Colonic mucosa (tissue), 4 donors: ENCODE measurements around the gene ACVR1. TPM values are rescaled to one million over a fixed set of nuclear protein-coding genes. Genes with fewer than 3 reads are reported as not detected.

Experiments used
- DNase-seq: peaks from one replicate; pipeline ENCODE4 v3.0.0-alpha.2; 2020
- H3K27ac ChIP-seq: fragments of 200-600 bp; one replicate; pipeline ENCODE4 v1.8.0; 2021
- H3K27me3 ChIP-seq: fragments of 200-600 bp; one replicate; pipeline ENCODE4 v1.8.0; 2021
- H3K36me3 ChIP-seq: fragments of 200-600 bp; one replicate; pipeline ENCODE4 v1.8.0; 2021
- H3K4me1 ChIP-seq: fragments of 200-600 bp; one replicate; pipeline ENCODE4 v1.8.0; 2021; ENCODE audit warnings: mild to moderate bottlenecking
- H3K4me3 ChIP-seq: fragments of 200-600 bp; one replicate; pipeline ENCODE4 v1.8.0; 2021
- H3K9ac ChIP-seq, 2 donors: one replicate each; pipeline ENCODE4 v1.7.0; 2013; ENCODE audit warnings: control low read depth in 2 of 2, low read depth in 2 of 2, low read length in 2 of 2
- H3K9me3 ChIP-seq: fragments of 200-600 bp; one replicate; pipeline ENCODE4 v1.8.0; 2021
- intact Hi-C: fragments of 100-400 bp; cut with DNase I; formaldehyde crosslinking; loops from one replicate; pipeline ENCODE4 v1.14.1; 2022
- total RNA-seq, 2 donors: library from RNA; stranded (reverse); fragmentation: NEBNext Ultra II Directional in 1 of 2; extraction: Animal tissue kit (Norgen Biotek cat#: 25700) in 1 of 2; gene quantifications; one replicate each; pipeline ENCODE4 v1.2.1, GENCODE V29; 2021
- TF ChIP-seq, protein P1 (sequence below): fragments of 200-600 bp; IDR thresholded peaks from one replicate; pipeline ENCODE4 v1.8.0; 2022; ENCODE audit warnings: antibody characterized with exemption, mild to moderate bottlenecking
- donor health status: healthy.
- donor health status: DM: no; HTN: no; CAD: no.
- donor health status: DM: no; HTN: no; CAD: no.

Gene ACVR1
- total RNA-seq, 2 donors from 2014 or later, result 15.8 to 18.0 TPM

DNA sequence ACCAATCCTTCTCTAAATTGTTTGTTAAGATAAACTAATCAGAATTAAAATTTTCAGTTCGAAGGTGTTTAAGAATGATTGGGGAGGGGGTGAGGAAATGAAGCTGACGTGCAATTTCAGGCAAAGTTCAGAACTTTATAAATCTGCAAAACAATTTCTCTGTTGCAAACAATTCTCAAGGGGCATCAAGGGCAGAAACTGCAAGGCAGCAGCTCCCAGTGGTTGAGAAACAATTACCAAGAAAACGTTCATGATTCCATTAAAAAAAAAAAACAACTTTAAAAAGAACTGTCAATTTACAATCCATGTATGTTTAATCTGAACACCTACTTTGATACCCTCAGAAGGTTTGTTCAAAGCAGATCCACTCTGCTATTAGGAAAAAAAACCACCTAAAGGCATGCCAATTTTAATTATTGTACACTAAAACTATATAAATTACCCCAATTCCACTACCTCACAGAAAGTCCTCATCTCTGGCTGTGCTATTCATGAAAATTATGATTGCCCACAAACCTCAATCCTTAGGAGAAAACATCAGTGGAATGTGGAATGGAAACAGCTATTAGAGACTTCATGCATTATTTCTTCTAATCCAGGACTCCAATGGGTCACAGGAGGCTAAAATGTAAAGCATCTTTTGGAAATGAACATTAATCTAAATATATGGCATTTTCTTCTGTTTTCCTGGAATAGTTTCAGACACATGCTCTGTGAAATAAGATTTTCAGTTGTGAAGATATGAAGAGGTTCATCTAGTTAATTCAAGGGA lies 127.6 kb downstream of the ACVR1 start:
- H3K9ac ChIP-seq, result no peak overlapping the region
- no peaks in the 10 kb centered on the region for H3K36me3 ChIP-seq
- no peak for DNase-seq
- no peak overlapping the region for H3K4me3 ChIP-seq
- no peaks in the 10 kb centered on the region for H3K4me1 ChIP-seq
- intact Hi-C loops, result no loop called here
- H3K9me3 ChIP-seq, result no peaks in the 10 kb centered on the region
- TF ChIP-seq, protein P1, sequence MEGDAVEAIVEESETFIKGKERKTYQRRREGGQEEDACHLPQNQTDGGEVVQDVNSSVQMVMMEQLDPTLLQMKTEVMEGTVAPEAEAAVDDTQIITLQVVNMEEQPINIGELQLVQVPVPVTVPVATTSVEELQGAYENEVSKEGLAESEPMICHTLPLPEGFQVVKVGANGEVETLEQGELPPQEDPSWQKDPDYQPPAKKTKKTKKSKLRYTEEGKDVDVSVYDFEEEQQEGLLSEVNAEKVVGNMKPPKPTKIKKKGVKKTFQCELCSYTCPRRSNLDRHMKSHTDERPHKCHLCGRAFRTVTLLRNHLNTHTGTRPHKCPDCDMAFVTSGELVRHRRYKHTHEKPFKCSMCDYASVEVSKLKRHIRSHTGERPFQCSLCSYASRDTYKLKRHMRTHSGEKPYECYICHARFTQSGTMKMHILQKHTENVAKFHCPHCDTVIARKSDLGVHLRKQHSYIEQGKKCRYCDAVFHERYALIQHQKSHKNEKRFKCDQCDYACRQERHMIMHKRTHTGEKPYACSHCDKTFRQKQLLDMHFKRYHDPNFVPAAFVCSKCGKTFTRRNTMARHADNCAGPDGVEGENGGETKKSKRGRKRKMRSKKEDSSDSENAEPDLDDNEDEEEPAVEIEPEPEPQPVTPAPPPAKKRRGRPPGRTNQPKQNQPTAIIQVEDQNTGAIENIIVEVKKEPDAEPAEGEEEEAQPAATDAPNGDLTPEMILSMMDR, result no peak
- no peaks in the 10 kb centered on the region for H3K27me3 ChIP-seq
- no peak overlapping the region for H3K27ac ChIP-seq

DNA sequence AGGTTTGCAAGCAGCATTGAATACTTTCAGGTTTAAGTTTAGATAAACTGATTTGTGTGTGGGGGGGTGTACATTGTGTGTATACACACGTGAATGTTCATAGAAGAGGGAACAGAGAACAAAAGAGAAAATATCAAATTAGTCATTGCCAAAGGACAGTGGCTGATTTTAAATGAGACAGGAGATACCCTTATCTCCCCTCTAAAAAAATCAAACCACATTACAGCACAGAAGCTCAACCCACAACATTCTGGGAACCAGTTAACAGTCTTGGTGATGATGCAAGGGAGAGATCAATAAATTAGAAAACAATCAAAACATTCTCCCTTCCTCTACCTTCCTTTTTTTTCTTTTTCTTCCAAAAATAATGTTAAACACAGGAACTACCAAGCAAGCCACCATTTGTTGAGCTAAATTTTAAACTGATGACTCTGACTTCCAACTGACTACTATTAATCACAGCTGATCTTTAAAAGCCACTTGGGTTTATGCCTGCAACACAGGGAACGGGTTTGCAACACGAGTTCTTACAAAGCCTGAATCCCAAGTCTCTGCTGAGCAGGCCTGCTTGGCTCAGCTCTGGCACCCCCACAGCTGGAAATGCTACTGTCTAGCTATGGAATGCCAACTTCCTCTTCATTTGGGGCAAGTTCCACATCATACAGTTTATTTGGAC lies 128.3 kb downstream of the ACVR1 start:
- no peak for DNase-seq
- Histone ChIP-seq H3K27ac (no peak overlapping the region), H3K4me3 (no peak overlapping the region), H3K9me3 (no peaks in the 10 kb centered on the region), H3K4me1 (no peaks in the 10 kb centered on the region), H3K9ac (no peak overlapping the region), H3K27me3 (no peaks in the 10 kb centered on the region), H3K36me3 (no peaks in the 10 kb centered on the region)
- TF ChIP-seq, protein P1, result no peak
- intact Hi-C loops, result no loop called here

DNA sequence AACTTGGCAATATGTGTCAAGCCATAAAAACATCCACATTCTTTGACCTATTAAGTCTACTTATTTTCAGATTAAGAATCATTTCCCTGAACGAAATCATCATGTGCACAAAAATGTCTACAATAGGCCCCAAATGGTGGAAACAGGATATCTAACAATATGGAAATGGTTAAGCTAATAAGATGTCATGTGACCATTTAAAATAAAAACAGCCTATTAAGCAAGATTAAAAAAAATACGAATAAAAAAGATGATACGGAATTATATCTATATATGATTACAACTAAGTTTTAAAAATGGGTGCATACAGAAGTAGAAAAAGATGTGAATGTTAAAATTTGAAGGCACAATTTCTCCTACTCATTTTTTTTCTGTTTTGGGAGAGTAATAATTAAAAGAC lies 128.8 kb downstream of the ACVR1 start:
- Histone ChIP-seq H3K27ac (no peak overlapping the region), H3K27me3 (no peaks in the 10 kb centered on the region), H3K36me3 (no peaks in the 10 kb centered on the region), H3K9me3 (no peaks in the 10 kb centered on the region), H3K4me3 (no peak overlapping the region), H3K9ac (no peak overlapping the region), H3K4me1 (no peaks in the 10 kb centered on the region)
- TF ChIP-seq, protein P1, result no peak
- DNase-seq, result no peak
- intact Hi-C loops, result no loop called here

DNA sequence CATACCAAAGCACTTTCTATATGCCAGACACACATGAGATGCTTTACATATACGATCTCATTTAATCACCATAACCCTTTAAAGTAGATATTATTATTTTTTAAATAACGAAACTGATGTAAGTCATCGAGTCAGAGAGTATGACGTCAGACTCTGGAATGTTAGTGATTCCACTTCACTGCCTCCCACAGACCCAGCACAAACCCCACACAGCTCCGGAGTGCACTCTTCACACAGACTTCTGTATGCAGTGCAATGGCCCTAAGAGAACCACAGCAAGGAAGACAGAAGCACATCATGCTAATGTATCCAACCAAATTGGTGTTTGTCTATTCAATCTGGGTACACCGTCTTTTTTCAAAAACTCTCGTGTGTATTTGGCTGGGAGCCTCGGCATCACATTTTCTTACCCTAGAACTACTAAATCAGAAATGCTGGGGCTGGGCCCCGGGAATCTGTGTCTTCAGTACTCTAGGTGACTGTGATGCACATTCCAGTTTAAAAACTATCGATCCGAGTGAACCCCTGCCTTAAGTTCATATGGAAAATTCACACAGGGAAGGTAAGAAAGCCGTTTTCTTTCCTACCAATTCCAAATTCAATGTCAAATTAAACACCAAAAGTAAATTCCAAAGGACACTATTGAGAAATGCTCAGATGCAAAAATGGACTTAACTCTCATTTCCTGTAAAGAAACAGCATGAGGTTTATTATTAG lies 129.7 kb downstream of the ACVR1 start:
- Histone ChIP-seq H3K9ac (no peak overlapping the region), H3K9me3 (no peaks in the 10 kb centered on the region), H3K27me3 (no peaks in the 10 kb centered on the region), H3K36me3 (no peaks in the 10 kb centered on the region), H3K27ac (no peak overlapping the region), H3K4me1 (no peaks in the 10 kb centered on the region), H3K4me3 (no peak overlapping the region)
- DNase-seq, result no peak
- intact Hi-C loops, result no loop called here
- TF ChIP-seq, protein P1, result no peak

DNA sequence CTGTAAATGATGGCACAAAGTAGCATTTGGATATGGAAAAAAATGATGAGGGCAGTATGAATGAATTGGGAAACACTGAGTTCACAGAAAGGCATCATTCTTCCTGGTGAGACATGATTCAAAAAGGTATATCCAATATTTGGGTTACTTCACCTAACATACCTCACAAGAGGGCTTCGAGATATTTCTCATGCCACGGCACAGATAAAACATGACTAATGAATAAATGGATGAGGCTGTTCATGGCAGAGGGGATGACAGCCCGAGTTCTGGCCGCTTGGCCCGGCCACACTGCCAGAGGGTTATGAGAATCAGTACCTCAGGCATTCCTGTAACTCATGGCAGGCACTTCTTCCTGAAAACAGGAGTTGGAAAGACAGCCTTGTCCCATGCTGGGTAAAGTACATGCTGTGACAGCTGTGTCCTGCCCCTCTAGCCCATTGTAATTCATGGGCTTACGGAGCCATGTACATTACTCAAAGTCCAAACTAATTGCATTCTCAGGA lies 131.5 kb downstream of the ACVR1 start:
- no peak overlapping the region for H3K27ac ChIP-seq
- TF ChIP-seq, protein P1, result no peak
- intact Hi-C loops, result no loop called here

More for the DNA sequence above, 131.5 kb downstream of the ACVR1 start:
- Histone ChIP-seq H3K4me3 (no peak overlapping the region), H3K9me3 (no peaks in the 10 kb centered on the region), H3K27me3 (no peaks in the 10 kb centered on the region), H3K4me1 (no peaks in the 10 kb centered on the region), H3K36me3 (no peaks in the 10 kb centered on the region), H3K9ac (no peak overlapping the region)
- DNase-seq, result no peak
